Lung (tissue), 12 donors: ENCODE measurements around the gene C2orf81. TPM values are rescaled to one million over a fixed set of nuclear protein-coding genes. Genes with fewer than 3 reads are reported as not detected.

Source experiments
- ATAC-seq: fragments of 200-7000 bp; cut with Tn5 transposase; one replicate; pipeline ENCODE4 v1.9.1; 2020; ENCODE audit warnings: moderate number of reproducible peaks; ENCODE audit not compliant: insufficient read depth, low FRiP score
- DNase-seq, 3 donors: peaks; one replicate each; pipeline ENCODE4 v3.0.0-alpha.2; 2013 to 2017
- H3K27ac ChIP-seq, 2 donors: one replicate each; pipeline ENCODE4 v1.5.1; 2013; ENCODE audit warnings: mild to moderate bottlenecking in 2 of 2, moderate library complexity in 2 of 2, control low read depth in 1 of 2, inconsistent platforms in 1 of 2, low read depth in 1 of 2, low read length in 1 of 2
- H3K27me3 ChIP-seq, 3 donors: one replicate each; pipeline ENCODE4 v1.5.1; 2013; ENCODE audit warnings: low read length in 2 of 3; ENCODE audit not compliant: control insufficient read depth in 3 of 3, insufficient read depth in 3 of 3
- H3K36me3 ChIP-seq, 4 donors: one replicate each; pipeline ENCODE4 v1.5.1; 2013; ENCODE audit warnings: low read length in 4 of 4, mild to moderate bottlenecking in 1 of 4, moderate library complexity in 1 of 4; ENCODE audit not compliant: control insufficient read depth in 4 of 4, insufficient read depth in 4 of 4
- H3K4me1 ChIP-seq, 5 donors: one replicate each; pipeline ENCODE4 v1.5.1; 2013; ENCODE audit warnings: low read length in 5 of 5, mild to moderate bottlenecking in 2 of 5, moderate library complexity in 1 of 5; ENCODE audit not compliant: control insufficient read depth in 5 of 5, insufficient read depth in 5 of 5
- H3K4me3 ChIP-seq: one replicate; pipeline ENCODE4 v1.5.1; 2013; ENCODE audit warnings: mild to moderate bottlenecking, control low read depth, moderate library complexity
- H3K9ac ChIP-seq, 2 donors: one replicate each; pipeline ENCODE4 v1.5.1; 2013; ENCODE audit warnings: low read length in 2 of 2, control low read depth in 1 of 2; ENCODE audit not compliant: insufficient read depth in 1 of 2
- H3K9me3 ChIP-seq, 4 donors: one replicate each; pipeline ENCODE4 v1.5.1; 2013; ENCODE audit warnings: low read length in 3 of 4, mild to moderate bottlenecking in 1 of 4, moderate library complexity in 1 of 4; ENCODE audit not compliant: control insufficient read depth in 4 of 4, insufficient read depth in 3 of 4
- CTCF ChIP-seq: IDR thresholded peaks from 2 replicates; pipeline ENCODE4 v1.5.1; 2012; ENCODE audit warnings: mild to moderate bottlenecking; ENCODE audit errors: control extremely low read depth, extremely low read depth
- WGBS, 2 donors: extraction: QIAGEN DNeasy Blood & Tissue Kit; methylation state at CpG; one replicate each; pipeline ENCODE4 v1.1.7; 2013; 5-methylcytosine and 5-hydroxymethylcytosine counted together
- polyA plus RNA-seq, 2 donors: library from polyadenylated mRNA; stranded (reverse); fragments of 200-250 nt; gene quantifications; one replicate each; pipeline ENCODE4 v1.2.1, GENCODE V29; 2013
- total RNA-seq, 2 donors: library from RNA; depleted of rRNA in 1 of 2; stranded (reverse); fragments of >200 nt in 1 of 2; gene quantifications; one replicate each; pipeline ENCODE4 v1.2.1, GENCODE V29; 2014 to 2021
- donor health status: control.
- donor health status: control.
- donor health status: Bipolar disorder and iron deficiency.
- donor health status: healthy.
- donor health status: DM: yes; HTN: yes; CAD: no.

The C2orf81 gene
- total and polyA plus RNA-seq, 4 donors = 3.4 to 16.9 (median 7.3) TPM

- Histone ChIP-seq H3K9ac (no peak overlapping the region), H3K27me3 (no peaks in the 10 kb centered on the region), H3K4me1 (peaks cover 5 to 50% (median 15%) of the 10 kb centered on the region in 5 donors), H3K4me3 (no peak overlapping the region), H3K36me3 (peaks cover 0 to 6% (median 3%) of the 10 kb centered on the region in 4 donors), H3K9me3 (no peaks in the 10 kb centered on the region), H3K27ac (peak overlapping the region in 1 of 2 donors; percentile 91)
- WGBS, 2 donors = 83 to 100% methylated on average over 1 of the region's 1 CpG
- TF ChIP-seq CTCF = no peak
- DNase-seq (no peak), ATAC-seq (no peak)
Observed at GRCh38 chr2:74387346-74387745, 34.1 kb downstream of the C2orf81 start.

DNA sequence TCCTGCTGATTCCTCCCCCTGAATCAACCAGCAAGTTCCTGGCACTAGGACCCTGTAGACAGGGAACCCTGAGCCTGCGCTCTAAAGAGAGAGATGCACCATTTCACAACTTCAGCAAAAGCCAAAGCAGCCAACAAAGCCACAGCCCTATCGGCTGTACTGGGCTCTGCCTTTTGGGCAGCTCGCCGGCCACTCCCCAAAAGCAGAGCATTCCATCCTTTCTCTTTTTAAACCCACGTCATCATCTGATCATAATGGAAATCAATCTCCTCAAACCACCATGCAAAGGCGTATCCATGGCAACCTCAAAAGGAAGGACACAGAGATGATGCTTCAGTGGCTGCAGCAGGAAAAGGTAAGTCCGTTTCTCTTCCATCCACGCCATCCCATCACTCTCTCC, 36.0 kb downstream of the C2orf81 start:
- H3K4me1 ChIP-seq = peaks cover 7 to 57% (median 14%) of the 10 kb centered on the region in 5 donors
- TF ChIP-seq CTCF = no peak
- no peak overlapping the region for H3K9ac ChIP-seq
- WGBS, 2 donors = 72 to 77% methylated on average over 8 of the region's 8 CpGs
- DNase-seq (no peak), ATAC-seq (peak; percentile 33)
- H3K9me3 ChIP-seq = no peaks in the 10 kb centered on the region
- H3K4me3 ChIP-seq = no peak overlapping the region
- no peak overlapping the region for H3K27ac ChIP-seq
- H3K27me3 ChIP-seq = no peaks in the 10 kb centered on the region
- H3K36me3 ChIP-seq = peaks cover 0 to 9% (median 3%) of the 10 kb centered on the region in 4 donors

DNA sequence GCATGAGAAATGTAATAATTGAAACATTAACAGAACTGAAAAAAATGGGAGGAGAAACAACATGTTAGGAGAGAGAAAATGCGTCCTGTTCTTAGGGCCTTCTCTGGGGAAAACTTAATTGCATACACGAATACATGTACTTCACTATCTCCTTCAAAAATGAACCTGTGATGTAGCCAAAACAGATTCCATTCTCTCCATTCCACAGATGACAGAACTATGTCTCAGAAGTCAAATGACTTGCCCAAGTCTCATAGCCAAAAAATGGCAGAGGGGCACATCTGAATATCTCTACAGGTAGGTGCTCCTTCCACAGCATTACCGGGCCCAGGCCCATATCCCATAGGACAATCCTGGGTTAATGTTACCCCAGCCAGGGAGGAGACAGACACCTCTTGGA, 37.4 kb downstream of the C2orf81 start:
- H3K4me1 ChIP-seq = peaks cover 9 to 46% (median 15%) of the 10 kb centered on the region in 5 donors
- TF ChIP-seq CTCF = no peak
- 63 to 82% methylated on average over 3 of the region's 3 CpGs for WGBS, 2 donors
- no peak overlapping the region for H3K9ac ChIP-seq
- peaks cover 0 to 10% (median 3%) of the 10 kb centered on the region in 4 donors for H3K36me3 ChIP-seq
- no peaks in the 10 kb centered on the region for H3K9me3 ChIP-seq
- ATAC-seq (no peak), DNase-seq (no peak)
- no peaks in the 10 kb centered on the region for H3K27me3 ChIP-seq
- no peak overlapping the region for H3K4me3 ChIP-seq
- H3K27ac ChIP-seq = no peak overlapping the region

DNA sequence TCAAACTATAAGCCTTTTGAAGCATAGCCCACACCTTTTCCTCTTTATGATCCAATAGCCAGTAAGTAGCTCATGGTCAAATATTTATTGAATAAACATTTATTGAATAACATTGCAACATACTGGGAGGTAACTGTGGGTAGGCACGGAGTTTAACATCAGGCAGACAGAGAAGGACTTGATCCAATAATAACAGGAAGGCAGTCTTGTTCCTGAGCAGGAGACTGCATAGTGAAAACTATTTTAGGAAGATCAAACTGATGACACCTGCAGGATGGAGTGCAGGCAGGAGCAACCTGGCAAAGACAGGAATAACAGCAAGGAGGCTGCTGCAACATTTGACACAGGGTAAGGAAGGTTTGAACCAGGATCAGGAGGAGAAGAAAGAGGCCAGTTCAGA, 38.2 kb downstream of the C2orf81 start:
- H3K36me3 ChIP-seq = peaks cover 0 to 14% (median 3%) of the 10 kb centered on the region in 4 donors
- H3K27me3 ChIP-seq = no peaks in the 10 kb centered on the region
- peaks cover 9 to 38% (median 15%) of the 10 kb centered on the region in 5 donors for H3K4me1 ChIP-seq
- H3K9ac ChIP-seq = no peak overlapping the region
- peak in 1 of 3 donors; percentile 17 for DNase-seq
- no peak overlapping the region for H3K4me3 ChIP-seq
- WGBS, 2 donors = 24 to 43% methylated on average over 1 of the region's 1 CpG
- H3K27ac ChIP-seq = peak overlapping the region; percentile 49 to 75
- no peaks in the 10 kb centered on the region for H3K9me3 ChIP-seq
- TF ChIP-seq CTCF = no peak
- ATAC-seq = peak; percentile 42
